ENCODE measurements around the gene DXO. TPM values are rescaled to one million over a fixed set of nuclear protein-coding genes. Genes with fewer than 3 reads are reported as not detected.
A peak's percentile ranks its signal among the peaks of the same experiment; 100 is the strongest.

Gene DXO
- total and polyA plus RNA-seq, 2 of the 13 experiments (the other 11 are each of a cell fraction or from before 2014, with no cell fraction given): 18.6 to 26.2 TPM

GRCh38 chr6:31958741-31959739, 12.9 kb downstream of the DXO start, which contains the start of the genes NELFE and SKIC2 (continued):
- TF ChIP-seq KMT2B (CRISPR knock-in tag; IDR thresholded peaks at IDR 0.05) (peak; percentile 95), TOE1 (CRISPR knock-in tag; IDR thresholded peaks at IDR 0.05) (peak; percentile 57; the same call in 1 of the 2 replicates), TEAD2 (CRISPR knock-in tag; IDR thresholded peaks at IDR 0.05) (no peak), ARNT2 (CRISPR knock-in tag; IDR thresholded peaks at IDR 0.05; ENCODE audit: low read depth) (no peak), RARG (CRISPR knock-in tag; IDR thresholded peaks at IDR 0.05; ENCODE audit: low read depth) (no peak), ZNF605 (CRISPR knock-in tag; IDR thresholded peaks at IDR 0.05) (no peak; the same call in 1 of the 2 replicates), SMAD1 (CRISPR knock-in tag; IDR thresholded peaks at IDR 0.05; ENCODE audit: borderline replicate concordance, low read depth) (0 out of 2 replicates have a peak, but pooled peaks have one; percentile 28), GTF3A (CRISPR knock-in tag; conservative IDR thresholded peaks at IDR 0.05) (no peak), ZKSCAN1 (IDR thresholded peaks at IDR 0.05; ENCODE audit: low read length) (no peak), NPAS2 (CRISPR knock-in tag; IDR thresholded peaks at IDR 0.05; ENCODE audit: borderline replicate concordance) (no peak), RBFOX2 (IDR thresholded peaks at IDR 0.05; ENCODE audit: low read depth, low read length) (peak; percentile 89), ZC3H4 (CRISPR knock-in tag; IDR thresholded peaks at IDR 0.05; ENCODE audit: borderline replicate concordance) (no peak), HNRNPUL1 (IDR thresholded peaks at IDR 0.05; ENCODE audit: low read depth, low read length) (no peak), ZNF160 (CRISPR knock-in tag; IDR thresholded peaks at IDR 0.05) (peak; percentile 67), GLI4 (CRISPR knock-in tag; IDR thresholded peaks at IDR 0.05; ENCODE audit: borderline replicate concordance) (no peak), TP53 (CRISPR knock-in tag; conservative IDR thresholded peaks at IDR 0.05) (peak; percentile 91; the same call in 1 of the 2 replicates), ZNF430 (CRISPR knock-in tag; IDR thresholded peaks at IDR 0.05) (peak; percentile 89), ARNT (IDR thresholded peaks at IDR 0.05) (no peak), HDAC2 (CRISPR knock-in tag; IDR thresholded peaks at IDR 0.05) (peak; percentile 93), TFE3 (CRISPR knock-in tag; IDR thresholded peaks at IDR 0.05) (peak; percentile 70), ZNF7 (CRISPR knock-in tag; IDR thresholded peaks at IDR 0.05) (no peak), ZNF451 (CRISPR knock-in tag; IDR thresholded peaks at IDR 0.05) (no peak; the same call in 1 of the 2 replicates), IRF2 (CRISPR knock-in tag; IDR thresholded peaks at IDR 0.05) (peak; percentile 90), KAT2B (IDR thresholded peaks at IDR 0.05; ENCODE audit: borderline replicate concordance, low read depth, low read length) (no peak), PPARG (CRISPR knock-in tag; conservative IDR thresholded peaks at IDR 0.05) (peak; percentile 26; the same call in 1 of the 2 replicates), ZNF792 (CRISPR knock-in tag; IDR thresholded peaks at IDR 0.05) (peak; percentile 96), PBX2 (CRISPR knock-in tag; IDR thresholded peaks at IDR 0.05) (0 out of 2 replicates have a peak, but pooled peaks have one; percentile 8), CENPT (CRISPR knock-in tag; IDR thresholded peaks at IDR 0.05; ENCODE audit: low read depth) (no peak; the same call in 1 of the 2 replicates), HHEX (CRISPR knock-in tag; IDR thresholded peaks at IDR 0.05) (no peak), EED (CRISPR knock-in tag; IDR thresholded peaks at IDR 0.05) (0 out of 2 replicates have a peak, but pooled peaks have one; percentile 78), CREB1 (IDR thresholded peaks at IDR 0.05) (peak; percentile 98), CREB1 (CRISPR knock-in tag; IDR thresholded peaks at IDR 0.05) (peak; percentile 100)

All from HepG2 (cell line).